Neural cell (in vitro differentiated cells): Measurements from ENCODE around the gene UQCRC1. TPM values are rescaled to one million over a fixed set of nuclear protein-coding genes. Genes with fewer than 3 reads are reported as not detected.

Experiments
- H2AFZ ChIP-seq: fragments of 200-600, 300-800 bp; sonication (generic), shearing (Covaris generic); 2 replicates; pipeline ENCODE4 v1.6.0; 2014; ENCODE audit warnings: low read depth, mild to moderate bottlenecking, antibody characterized with exemption, low read length, moderate library complexity
- H3F3A ChIP-seq: fragments of 200-600 bp; shearing (Covaris generic); 2 replicates; pipeline ENCODE4 v1.6.1; 2016; ENCODE audit warnings: mild to moderate bottlenecking, moderate library complexity, mixed read lengths, antibody characterized with exemption, low read length; ENCODE audit not compliant: insufficient read depth, poor library complexity, severe bottlenecking
- H3K27ac ChIP-seq: fragments of 200-600, 300-800 bp; sonication (generic), shearing (Covaris generic); 2 replicates; pipeline ENCODE4 v1.5.1; 2014; ENCODE audit warnings: mild to moderate bottlenecking, low read length, moderate library complexity
- H3K27me3 ChIP-seq: fragments of 300-800, 200-600 bp; sonication (generic), shearing (Covaris generic); 2 replicates; pipeline ENCODE4 v1.6.0; 2014; ENCODE audit warnings: mild to moderate bottlenecking, low read depth, low read length, moderate library complexity; ENCODE audit not compliant: insufficient read depth
- H3K36me3 ChIP-seq: fragments of 300-800, 200-600 bp; sonication (generic), shearing (Covaris generic); 2 replicates; pipeline ENCODE4 v1.5.1; 2014; ENCODE audit warnings: mild to moderate bottlenecking, antibody characterized with exemption, low read length, moderate library complexity; ENCODE audit not compliant: insufficient read depth
- H3K4me2 ChIP-seq: fragments of 300-800, 200-600 bp; sonication (generic), shearing (Covaris generic); 2 replicates; pipeline ENCODE4 v1.6.0; 2014; ENCODE audit warnings: mild to moderate bottlenecking, low read length
- H3K4me3 ChIP-seq: fragments of 300-800, 200-600 bp; sonication (generic), shearing (Covaris generic); 2 replicates; pipeline ENCODE4 v1.5.1; 2014; ENCODE audit warnings: mild to moderate bottlenecking, low read length, moderate library complexity
- H3K79me2 ChIP-seq: fragments of 200-600 bp; shearing (Covaris generic); replicated peaks from 2 replicates; pipeline ENCODE4 v1.6.0; 2014; ENCODE audit warnings: mild to moderate bottlenecking, low read length, moderate library complexity; ENCODE audit not compliant: insufficient read depth
- H3K9ac ChIP-seq: fragments of 300-800, 200-600 bp; sonication (generic), shearing (Covaris generic); 2 replicates; pipeline ENCODE4 v1.6.1; 2016; ENCODE audit warnings: mild to moderate bottlenecking, low read length, mixed read lengths
- H3K9me2 ChIP-seq: fragments of 200-600 bp; shearing (Covaris generic); 2 replicates; pipeline ENCODE4 v1.6.1; 2016; ENCODE audit warnings: mild to moderate bottlenecking, low read length, mixed read lengths; ENCODE audit not compliant: insufficient read depth
- H3K9me3 ChIP-seq: fragments of 200-600, 300-800 bp; sonication (generic), shearing (Covaris generic); 2 replicates; pipeline ENCODE4 v1.6.1; 2016; ENCODE audit warnings: mild to moderate bottlenecking, mixed run types, low read length, moderate library complexity, mixed read lengths
- H4K20me1 ChIP-seq: fragments of 200-600 bp; shearing (Covaris generic); 2 replicates; pipeline ENCODE4 v1.6.1; 2016; ENCODE audit warnings: mild to moderate bottlenecking, mixed run types; ENCODE audit not compliant: insufficient read depth
- EP300 ChIP-seq: fragments of 450-650 bp; conservative IDR thresholded peaks from 2 replicates; pipeline ENCODE4 v1.6.1; 2014; ENCODE audit warnings: antibody characterized with exemption, mild to moderate bottlenecking, moderate library complexity; ENCODE audit not compliant: poor library complexity, severe bottlenecking
- EZH2 ChIP-seq: fragments of 200-600, 300-800 bp; shearing (Covaris generic), sonication (generic); IDR thresholded peaks from 2 replicates; pipeline ENCODE4 v1.6.1; 2014; ENCODE audit warnings: antibody characterized with exemption, low read length, borderline replicate concordance, mild to moderate bottlenecking; ENCODE audit not compliant: insufficient read depth, poor library complexity, severe bottlenecking
- MXI1 ChIP-seq: fragments of 450-650 bp; conservative IDR thresholded peaks from 2 replicates; pipeline ENCODE4 v1.6.1; 2014; ENCODE audit warnings: antibody characterized with exemption, mild to moderate bottlenecking; ENCODE audit not compliant: poor library complexity, severe bottlenecking
- POLR2AphosphoS5 ChIP-seq: IDR thresholded peaks from 2 replicates; pipeline ENCODE4 v1.6.1; 2012
- RAD21 ChIP-seq: fragments of 450-650 bp; conservative IDR thresholded peaks from 2 replicates; pipeline ENCODE4 v1.6.1; 2014; ENCODE audit warnings: antibody characterized with exemption, mild to moderate bottlenecking, moderate library complexity
- SMC3 ChIP-seq: fragments of 450-650 bp; conservative IDR thresholded peaks from 2 replicates; pipeline ENCODE4 v1.6.1; 2014; ENCODE audit warnings: antibody characterized with exemption, mild to moderate bottlenecking, moderate library complexity; ENCODE audit not compliant: poor library complexity
- TAF1 ChIP-seq: IDR thresholded peaks from 2 replicates; pipeline ENCODE4 v1.6.1; 2012; ENCODE audit warnings: low read depth
- polyA plus RNA-seq: library from polyadenylated mRNA; depleted of rRNA; stranded (reverse); fragments of >200 nt; gene quantifications from 2 replicates; pipeline ENCODE4 v1.2.3, GENCODE V29; 2014
- TF ChIP-seq, protein P1 (sequence below): fragments of 450-650 bp; IDR thresholded peaks from 2 replicates; pipeline ENCODE4 v1.5.1; 2014; ENCODE audit warnings: antibody characterized with exemption, mild to moderate bottlenecking, moderate library complexity; ENCODE audit not compliant: poor library complexity, severe bottlenecking
- TF ChIP-seq, protein P2 (sequence below): IDR thresholded peaks from 2 replicates; pipeline ENCODE4 v1.6.1; 2012; ENCODE audit warnings: borderline replicate concordance

The UQCRC1 gene
- polyA plus RNA-seq, 1 donor from 2014 or later, result 333 TPM

DNA sequence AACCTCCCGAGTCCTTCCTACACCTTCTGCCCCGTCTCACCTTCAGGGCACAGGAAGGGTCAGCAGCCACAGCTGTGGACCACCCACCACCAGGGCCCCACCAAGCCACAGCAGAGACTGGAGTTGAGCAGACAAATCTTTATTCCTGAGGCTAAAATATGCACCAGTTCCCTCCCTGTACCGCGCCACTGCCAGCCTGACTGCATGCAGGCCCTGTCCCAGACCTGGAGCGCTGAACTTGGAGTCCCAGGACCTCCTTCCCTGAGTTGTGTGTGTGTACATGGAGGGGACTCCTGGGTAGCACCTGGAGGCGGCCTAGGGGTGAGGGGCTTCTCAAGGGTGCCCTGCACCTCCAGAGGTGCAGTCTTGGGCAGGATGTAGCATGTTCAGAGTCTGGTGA is 16.2 kb upstream of the UQCRC1 start:
- H3K36me3 ChIP-seq, result no peaks in the 10 kb centered on the region
- no peaks in the 10 kb centered on the region for H4K20me1 ChIP-seq
- H3K79me2 ChIP-seq, result no peaks in the 10 kb centered on the region

DNA sequence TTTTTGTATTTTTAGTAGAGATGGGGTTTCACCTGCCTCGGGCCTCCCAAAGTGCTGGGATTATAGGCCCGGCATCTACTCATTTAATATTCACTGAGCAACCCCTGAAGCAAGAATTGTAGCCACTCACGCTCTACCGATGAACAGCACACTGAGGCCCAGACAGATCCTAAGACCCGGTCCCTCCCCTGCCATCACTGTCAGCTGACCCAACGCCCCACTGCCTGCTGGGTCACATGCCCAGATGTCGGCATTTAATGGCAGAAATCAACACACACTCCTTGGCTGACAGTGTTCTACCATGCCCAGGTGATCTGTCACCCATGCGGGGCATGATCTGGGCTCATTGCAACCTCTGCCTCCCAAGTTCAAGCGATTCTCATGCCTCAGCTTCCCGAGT is 15.3 kb upstream of the UQCRC1 start:
- H3K4me2 ChIP-seq, result no peak overlapping the region
- no peak overlapping the region for H3K4me3 ChIP-seq
- H3F3A ChIP-seq, result no peaks in the 10 kb centered on the region
- TF ChIP-seq MXI1 (no peak), POLR2AphosphoS5 (no peak), SMC3 (no peak), TAF1 (no peak), EZH2 (no peak)
- TF ChIP-seq, protein P1, sequence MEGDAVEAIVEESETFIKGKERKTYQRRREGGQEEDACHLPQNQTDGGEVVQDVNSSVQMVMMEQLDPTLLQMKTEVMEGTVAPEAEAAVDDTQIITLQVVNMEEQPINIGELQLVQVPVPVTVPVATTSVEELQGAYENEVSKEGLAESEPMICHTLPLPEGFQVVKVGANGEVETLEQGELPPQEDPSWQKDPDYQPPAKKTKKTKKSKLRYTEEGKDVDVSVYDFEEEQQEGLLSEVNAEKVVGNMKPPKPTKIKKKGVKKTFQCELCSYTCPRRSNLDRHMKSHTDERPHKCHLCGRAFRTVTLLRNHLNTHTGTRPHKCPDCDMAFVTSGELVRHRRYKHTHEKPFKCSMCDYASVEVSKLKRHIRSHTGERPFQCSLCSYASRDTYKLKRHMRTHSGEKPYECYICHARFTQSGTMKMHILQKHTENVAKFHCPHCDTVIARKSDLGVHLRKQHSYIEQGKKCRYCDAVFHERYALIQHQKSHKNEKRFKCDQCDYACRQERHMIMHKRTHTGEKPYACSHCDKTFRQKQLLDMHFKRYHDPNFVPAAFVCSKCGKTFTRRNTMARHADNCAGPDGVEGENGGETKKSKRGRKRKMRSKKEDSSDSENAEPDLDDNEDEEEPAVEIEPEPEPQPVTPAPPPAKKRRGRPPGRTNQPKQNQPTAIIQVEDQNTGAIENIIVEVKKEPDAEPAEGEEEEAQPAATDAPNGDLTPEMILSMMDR, result no peak
- TF ChIP-seq, protein P2, sequence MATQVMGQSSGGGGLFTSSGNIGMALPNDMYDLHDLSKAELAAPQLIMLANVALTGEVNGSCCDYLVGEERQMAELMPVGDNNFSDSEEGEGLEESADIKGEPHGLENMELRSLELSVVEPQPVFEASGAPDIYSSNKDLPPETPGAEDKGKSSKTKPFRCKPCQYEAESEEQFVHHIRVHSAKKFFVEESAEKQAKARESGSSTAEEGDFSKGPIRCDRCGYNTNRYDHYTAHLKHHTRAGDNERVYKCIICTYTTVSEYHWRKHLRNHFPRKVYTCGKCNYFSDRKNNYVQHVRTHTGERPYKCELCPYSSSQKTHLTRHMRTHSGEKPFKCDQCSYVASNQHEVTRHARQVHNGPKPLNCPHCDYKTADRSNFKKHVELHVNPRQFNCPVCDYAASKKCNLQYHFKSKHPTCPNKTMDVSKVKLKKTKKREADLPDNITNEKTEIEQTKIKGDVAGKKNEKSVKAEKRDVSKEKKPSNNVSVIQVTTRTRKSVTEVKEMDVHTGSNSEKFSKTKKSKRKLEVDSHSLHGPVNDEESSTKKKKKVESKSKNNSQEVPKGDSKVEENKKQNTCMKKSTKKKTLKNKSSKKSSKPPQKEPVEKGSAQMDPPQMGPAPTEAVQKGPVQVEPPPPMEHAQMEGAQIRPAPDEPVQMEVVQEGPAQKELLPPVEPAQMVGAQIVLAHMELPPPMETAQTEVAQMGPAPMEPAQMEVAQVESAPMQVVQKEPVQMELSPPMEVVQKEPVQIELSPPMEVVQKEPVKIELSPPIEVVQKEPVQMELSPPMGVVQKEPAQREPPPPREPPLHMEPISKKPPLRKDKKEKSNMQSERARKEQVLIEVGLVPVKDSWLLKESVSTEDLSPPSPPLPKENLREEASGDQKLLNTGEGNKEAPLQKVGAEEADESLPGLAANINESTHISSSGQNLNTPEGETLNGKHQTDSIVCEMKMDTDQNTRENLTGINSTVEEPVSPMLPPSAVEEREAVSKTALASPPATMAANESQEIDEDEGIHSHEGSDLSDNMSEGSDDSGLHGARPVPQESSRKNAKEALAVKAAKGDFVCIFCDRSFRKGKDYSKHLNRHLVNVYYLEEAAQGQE, result no peak
- no peak overlapping the region for H3K9ac ChIP-seq
- no peaks in the 10 kb centered on the region for H3K9me2 ChIP-seq
- H2AFZ ChIP-seq, result no peak overlapping the region
- no peaks in the 10 kb centered on the region for H3K9me3 ChIP-seq
- H4K20me1 ChIP-seq, result no peaks in the 10 kb centered on the region
- no peak overlapping the region for H3K27ac ChIP-seq
- H3K79me2 ChIP-seq, result no peaks in the 10 kb centered on the region
- no peaks in the 10 kb centered on the region for H3K27me3 ChIP-seq
- H3K36me3 ChIP-seq, result no peaks in the 10 kb centered on the region

More for the DNA sequence above, 16.2 kb upstream of the UQCRC1 start:
- TF ChIP-seq POLR2AphosphoS5 (no peak), RAD21 (no peak), MXI1 (no peak), EP300 (no peak), EZH2 (no peak), SMC3 (no peak), TAF1 (no peak)
- TF ChIP-seq, protein P1, result no peak
- TF ChIP-seq, protein P2, result no peak
- H2AFZ ChIP-seq, result no peak overlapping the region
- no peak overlapping the region for H3K4me3 ChIP-seq
- no peaks in the 10 kb centered on the region for H3K9me3 ChIP-seq
- H3K9me2 ChIP-seq, result no peaks in the 10 kb centered on the region
- H3K9ac ChIP-seq, result no peak overlapping the region
- H3K27ac ChIP-seq, result no peak overlapping the region
- no peaks in the 10 kb centered on the region for H3F3A ChIP-seq
- no peak overlapping the region for H3K4me2 ChIP-seq
- no peaks in the 10 kb centered on the region for H3K27me3 ChIP-seq
